GM12801 (cell line): Measurements from ENCODE around the gene DICER1.

Source experiments
- CTCF ChIP-seq: IDR thresholded peaks from one replicate; pipeline ENCODE4 v1.5.1; 2011; ENCODE audit warnings: control low read depth; ENCODE audit not compliant: insufficient read length; ENCODE audit errors: extremely low read depth

DICER1 gene

DNA sequence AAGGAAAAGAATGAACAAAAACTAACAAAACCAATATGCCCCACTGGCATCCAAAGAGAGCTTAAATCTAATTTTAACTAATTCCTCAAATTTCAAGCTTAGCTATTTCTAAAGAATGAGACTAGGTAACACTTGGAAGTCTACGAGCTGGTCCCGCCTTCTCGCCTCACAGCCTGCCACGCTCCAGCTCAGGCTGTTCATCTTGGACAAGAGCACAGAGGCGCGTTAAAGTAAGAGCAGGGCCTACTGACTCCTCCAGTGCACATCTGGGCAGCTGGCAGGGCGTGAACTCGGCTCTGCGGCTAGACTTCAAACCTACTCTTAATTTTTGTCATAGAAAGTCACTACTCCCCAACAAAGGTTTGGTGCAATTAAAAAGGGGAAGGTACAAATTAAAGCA is 64.6 kb downstream of the DICER1 start:
- TF ChIP-seq CTCF = no peak

DNA sequence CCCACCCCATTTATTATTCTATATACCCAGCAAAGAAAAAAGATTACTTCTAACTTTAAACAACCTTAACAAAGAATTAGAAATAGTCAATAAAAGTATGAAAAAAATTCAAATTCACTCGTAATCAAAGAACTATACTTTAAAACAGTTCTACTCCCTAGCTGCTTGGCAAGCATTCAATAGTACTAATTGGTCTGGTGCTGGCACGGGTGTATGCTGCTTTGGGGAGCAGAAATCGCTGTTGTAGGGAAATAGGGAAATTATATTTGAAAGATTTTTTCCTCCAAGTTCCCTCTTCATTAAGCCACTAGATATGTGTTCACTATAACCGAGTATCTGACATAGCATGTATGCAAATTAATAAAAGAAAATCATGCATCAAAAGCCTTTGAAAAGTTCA is 65.7 kb downstream of the DICER1 start:
- no peak for TF ChIP-seq CTCF

GRCh38 chr14:95088665-95089064 is 68.7 kb downstream of the DICER1 start:
- TF ChIP-seq CTCF = no peak

- TF ChIP-seq CTCF = no peak
Observed at GRCh38 chr14:95087619-95088018, 69.7 kb downstream of the DICER1 start.

- TF ChIP-seq CTCF = no peak
Observed at GRCh38 chr14:95085321-95085720, 72.0 kb downstream of the DICER1 start.

GRCh38 chr14:95078867-95079266 is 78.5 kb downstream of the DICER1 start:
- TF ChIP-seq CTCF = no peak

GRCh38 chr14:95077345-95077744 is 80.0 kb downstream of the DICER1 start:
- TF ChIP-seq CTCF = no peak

DNA sequence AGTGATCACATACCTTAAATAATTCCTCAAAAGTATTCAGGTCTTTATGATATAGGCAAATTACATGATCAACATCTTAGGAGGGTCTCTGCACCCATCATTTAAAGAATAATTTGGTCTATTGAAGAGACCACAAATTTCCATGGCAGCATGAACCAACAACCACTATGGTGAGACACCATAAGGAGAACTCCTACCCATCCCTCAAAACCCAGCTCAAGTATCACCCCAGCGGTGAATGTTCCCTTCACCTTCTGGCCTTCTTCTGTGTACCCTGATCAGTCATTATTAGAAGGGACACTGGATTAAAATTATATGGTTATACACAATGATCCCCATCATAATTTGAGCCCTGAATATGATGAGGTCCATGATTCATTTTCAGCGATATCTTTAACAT is 81.5 kb downstream of the DICER1 start:
- no peak for TF ChIP-seq CTCF
